GM21526 (cell line): ENCODE results near the gene PRKCI.
"Not testable (repeated sequence)": the region's sequence is repeated elsewhere in the genome, so short reads cannot be mapped to it uniquely, and the experiment has no call there.

Source experiments
- ATAC-seq: cut with Tn5 transposase; IDR thresholded peaks from one replicate; pipeline ENCODE4 v1.9.1; 2021; ENCODE audit warnings: moderate library complexity; ENCODE audit not compliant: unreplicated experiment, low FRiP score

The PRKCI gene

GRCh38 chr3:170222647-170223541 is 670 bp downstream of the PRKCI start:
- peak; percentile 11 for ATAC-seq

- ATAC-seq: no peak
Observed at GRCh38 chr3:170225166-170225565, 2.9 kb downstream of the PRKCI start.

- no peak for ATAC-seq
Observed at GRCh38 chr3:170226426-170226960, 4.3 kb downstream of the PRKCI start.

DNA sequence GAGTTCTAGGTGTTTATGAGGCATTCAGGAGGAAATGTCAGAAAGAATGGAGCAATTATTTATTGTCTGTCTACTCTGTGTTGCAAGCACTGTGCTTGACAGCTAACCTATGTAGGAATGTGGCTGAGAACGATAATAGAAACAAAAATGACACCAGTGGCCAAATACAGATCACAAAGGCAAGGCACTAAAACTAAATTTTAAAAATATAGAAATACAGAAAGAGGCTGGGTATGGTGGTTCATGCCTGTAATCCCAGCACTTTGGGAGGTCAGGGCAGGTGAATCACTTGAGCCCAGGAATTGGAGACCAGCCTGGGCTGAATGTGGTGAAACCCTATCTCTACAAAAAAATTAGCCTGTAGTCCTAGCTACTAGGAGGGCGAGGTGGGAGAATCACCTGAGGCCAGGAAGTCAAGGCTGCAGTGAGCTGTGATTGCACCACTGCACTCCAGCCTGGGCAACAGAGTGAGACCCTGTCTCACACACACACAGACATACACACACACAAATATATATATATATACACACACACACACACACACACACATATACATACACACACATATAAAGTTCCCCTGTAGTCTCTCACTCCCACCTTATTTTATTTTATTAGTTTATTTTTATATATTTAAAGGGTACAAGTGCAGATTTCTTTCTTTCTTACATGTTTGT is 6.0 kb downstream of the PRKCI start:
- ATAC-seq: no peak

DNA sequence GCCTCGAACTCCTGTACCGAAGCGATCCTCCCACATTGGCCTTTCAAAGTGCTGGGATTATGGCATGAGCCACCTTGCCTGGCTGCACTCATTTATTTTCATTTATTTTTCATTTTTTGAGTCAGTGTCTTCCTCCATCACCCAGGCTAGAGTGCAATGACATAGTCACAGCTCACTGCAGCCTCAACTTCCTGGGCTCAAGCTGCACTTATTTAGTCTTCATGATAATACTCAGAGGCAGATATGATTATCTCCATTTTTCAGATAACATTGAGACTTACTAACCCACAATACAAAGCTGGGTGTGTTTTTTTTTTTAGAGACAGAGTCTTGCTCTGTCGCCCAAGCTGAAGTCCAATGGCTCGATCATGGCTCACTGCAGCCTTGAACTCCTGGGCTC is 10.0 kb downstream of the PRKCI start:
- ATAC-seq: no peak

DNA sequence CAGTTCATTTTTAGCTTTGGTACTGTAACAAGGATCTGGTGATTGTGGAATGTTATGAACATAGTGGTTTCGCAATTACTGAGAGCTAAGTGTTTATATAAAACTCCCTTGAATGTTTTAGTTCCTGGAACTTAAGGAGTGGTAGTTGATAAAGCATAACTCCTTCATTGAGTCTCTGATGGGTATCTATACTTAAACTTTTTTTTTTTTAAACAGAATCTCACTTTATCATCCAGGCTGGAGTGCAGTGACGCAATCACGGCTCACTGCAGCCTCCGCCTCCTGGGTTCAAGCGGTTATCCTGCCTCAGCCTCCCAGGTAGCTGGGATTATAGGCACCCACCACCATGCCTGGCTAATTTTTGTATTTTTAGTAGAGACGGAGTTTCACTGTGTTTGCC is 11.3 kb downstream of the PRKCI start:
- no peak for ATAC-seq

DNA sequence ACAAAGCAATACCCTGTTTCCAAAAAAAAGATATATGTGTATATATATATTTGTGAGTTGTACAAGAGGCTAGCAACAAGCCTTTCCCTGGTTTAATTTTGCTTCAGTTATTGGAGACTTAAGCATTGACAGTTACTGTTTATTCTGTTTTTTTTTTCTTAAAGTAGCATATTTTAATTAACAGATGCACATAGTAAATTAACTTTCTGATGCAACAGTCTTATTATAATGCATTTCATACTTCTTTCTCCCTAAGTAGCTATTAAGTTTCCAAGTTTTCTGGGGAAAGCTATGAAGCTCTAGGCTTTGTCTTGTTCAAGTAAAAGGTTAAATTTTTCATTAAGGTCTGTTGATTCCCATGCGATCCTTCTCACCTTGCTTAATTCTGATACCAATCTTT is 17.9 kb downstream of the PRKCI start:
- ATAC-seq: no peak

- ATAC-seq: no peak
Observed at GRCh38 chr3:170240671-170241070, 18.4 kb downstream of the PRKCI start.

DNA sequence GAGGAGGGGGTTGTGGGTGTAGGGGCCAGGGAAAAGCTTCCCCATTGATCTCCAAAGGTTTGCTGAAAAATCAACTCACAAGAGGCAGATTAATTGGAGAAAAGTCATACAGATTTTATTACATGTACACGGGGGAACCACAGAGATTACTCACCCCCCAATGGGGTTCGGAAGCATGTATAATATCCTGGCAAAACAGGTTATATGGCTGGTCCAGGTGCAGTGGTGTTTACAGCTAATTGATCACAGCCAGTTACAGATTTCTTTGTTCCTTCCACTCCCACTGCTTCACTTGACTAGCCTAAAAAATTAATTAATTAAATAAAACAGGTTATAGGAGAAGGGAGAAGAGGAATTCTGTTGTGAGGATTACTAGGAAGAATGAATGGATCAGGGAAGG is 22.4 kb downstream of the PRKCI start:
- ATAC-seq: no peak

- peak; percentile 20 for ATAC-seq
Observed at GRCh38 chr3:170247875-170248274, 25.7 kb downstream of the PRKCI start.

DNA sequence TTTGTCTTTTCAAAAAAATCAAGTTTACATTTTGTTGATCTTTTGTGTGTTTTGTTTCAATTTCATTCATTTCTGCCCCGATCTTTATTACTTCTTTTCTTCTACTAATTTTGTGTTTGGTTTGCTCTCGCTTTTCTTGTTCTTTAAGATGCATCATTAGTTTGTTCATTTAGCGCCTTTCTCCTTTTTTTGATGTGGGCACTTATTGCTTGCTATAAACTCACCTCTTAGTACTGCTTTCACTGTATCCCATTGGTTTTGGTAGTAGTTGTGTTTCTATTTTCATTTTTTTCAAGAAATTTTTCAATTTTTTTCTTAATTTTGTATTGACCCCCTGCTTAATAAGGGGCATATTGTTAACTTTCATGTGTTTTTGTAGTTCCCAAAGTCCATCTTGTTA is 34.4 kb downstream of the PRKCI start:
- no peak for ATAC-seq

GRCh38 chr3:170257145-170257544 is 34.9 kb downstream of the PRKCI start:
- ATAC-seq: peak; percentile 70

GRCh38 chr3:170258105-170258487 is 35.9 kb downstream of the PRKCI start:
- ATAC-seq: no peak

GRCh38 chr3:170259907-170260306 is 37.7 kb downstream of the PRKCI start:
- ATAC-seq: no peak

- ATAC-seq: no peak
Observed at GRCh38 chr3:170267793-170268192, 45.6 kb downstream of the PRKCI start.

GRCh38 chr3:170269673-170270254 is 47.5 kb downstream of the PRKCI start:
- not testable (repeated sequence) for ATAC-seq

- ATAC-seq: no peak
Observed at GRCh38 chr3:170270282-170270881, 48.2 kb downstream of the PRKCI start.

- no peak for ATAC-seq
Observed at GRCh38 chr3:170274641-170275040, 52.4 kb downstream of the PRKCI start.

- no peak for ATAC-seq
Observed at GRCh38 chr3:170275832-170276231, 53.6 kb downstream of the PRKCI start.

GRCh38 chr3:170277311-170277710 is 55.1 kb downstream of the PRKCI start:
- ATAC-seq: not testable (repeated sequence)
